ENCODE measurements around the gene RASIP1.
A peak's percentile ranks its signal among the peaks of the same experiment; 100 is the strongest.

RASIP1 gene

GRCh38 chr19:48751845-48752495 lies 11.6 kb upstream of the RASIP1 start:
- TF ChIP-seq ZFX (IDR thresholded peaks at IDR 0.05; ENCODE audit: borderline replicate concordance) (no peak), CTCF (IDR thresholded peaks at IDR 0.05) (no peak)
- peak overlapping the region; percentile 91 for H3K27ac ChIP-seq

- peak overlapping the region; percentile 91; the same call in 1 of the 2 replicates for H3K27ac ChIP-seq
- TF ChIP-seq ZFX (IDR thresholded peaks at IDR 0.05; ENCODE audit: borderline replicate concordance) (no peak), CTCF (IDR thresholded peaks at IDR 0.05) (no peak)
These were observed 10.5 kb upstream of the RASIP1 start for GRCh38 chr19:48750771-48751504.

- no peak overlapping the region for H3K27ac ChIP-seq
- TF ChIP-seq ZFX (IDR thresholded peaks at IDR 0.05; ENCODE audit: borderline replicate concordance) (no peak), CTCF (IDR thresholded peaks at IDR 0.05) (no peak)
These were observed 9.9 kb upstream of the RASIP1 start for GRCh38 chr19:48750351-48750750.

GRCh38 chr19:48749571-48750198 lies 9.3 kb upstream of the RASIP1 start:
- no peak overlapping the region for H3K27ac ChIP-seq
- TF ChIP-seq ZFX (IDR thresholded peaks at IDR 0.05; ENCODE audit: borderline replicate concordance) (no peak), CTCF (IDR thresholded peaks at IDR 0.05) (no peak)

GRCh38 chr19:48746738-48747575 lies 6.5 kb upstream of the RASIP1 start, which contains the start of gene IZUMO1:
IZUMO1 (minus strand) TSS chr19:48746909; CDS start chr19:48745859, 1,050 bp downstream.
- TF ChIP-seq CTCF (IDR thresholded peaks at IDR 0.05) (no peak), ZFX (IDR thresholded peaks at IDR 0.05; ENCODE audit: borderline replicate concordance) (no peak)
- H3K27ac ChIP-seq = peak within 1 kb of the TSS; percentile 56

- TF ChIP-seq CTCF (IDR thresholded peaks at IDR 0.05) (no peak), ZFX (IDR thresholded peaks at IDR 0.05; ENCODE audit: borderline replicate concordance) (no peak)
- H3K27ac ChIP-seq = peak overlapping the region; percentile 56; the same call in 1 of the 2 replicates
These were observed 5.7 kb upstream of the RASIP1 start for GRCh38 chr19:48746110-48746509.

All from 22Rv1 (cell line).